ENCODE results near the gene TMEM94. TPM values are rescaled to one million over a fixed set of nuclear protein-coding genes. Genes with fewer than 3 reads are reported as not detected.

The TMEM94 gene
- total and polyA plus RNA-seq, 2 of the 13 experiments (the other 11 are each of a cell fraction or from before 2014, with no cell fraction given), result 32.6 to 134 TPM

GRCh38 chr17:75515496-75516254 is 59.2 kb downstream of the TMEM94 start, which contains the start of gene CASKIN2 (continued):
- TF ChIP-seq ZNF678 (CRISPR knock-in tag; IDR thresholded peaks at IDR 0.05), result peak; percentile 98
- TF ChIP-seq ZKSCAN5 (CRISPR knock-in tag; IDR thresholded peaks at IDR 0.05), result no peak; the same call in 1 of the 2 replicates
- TF ChIP-seq, protein P1, sequence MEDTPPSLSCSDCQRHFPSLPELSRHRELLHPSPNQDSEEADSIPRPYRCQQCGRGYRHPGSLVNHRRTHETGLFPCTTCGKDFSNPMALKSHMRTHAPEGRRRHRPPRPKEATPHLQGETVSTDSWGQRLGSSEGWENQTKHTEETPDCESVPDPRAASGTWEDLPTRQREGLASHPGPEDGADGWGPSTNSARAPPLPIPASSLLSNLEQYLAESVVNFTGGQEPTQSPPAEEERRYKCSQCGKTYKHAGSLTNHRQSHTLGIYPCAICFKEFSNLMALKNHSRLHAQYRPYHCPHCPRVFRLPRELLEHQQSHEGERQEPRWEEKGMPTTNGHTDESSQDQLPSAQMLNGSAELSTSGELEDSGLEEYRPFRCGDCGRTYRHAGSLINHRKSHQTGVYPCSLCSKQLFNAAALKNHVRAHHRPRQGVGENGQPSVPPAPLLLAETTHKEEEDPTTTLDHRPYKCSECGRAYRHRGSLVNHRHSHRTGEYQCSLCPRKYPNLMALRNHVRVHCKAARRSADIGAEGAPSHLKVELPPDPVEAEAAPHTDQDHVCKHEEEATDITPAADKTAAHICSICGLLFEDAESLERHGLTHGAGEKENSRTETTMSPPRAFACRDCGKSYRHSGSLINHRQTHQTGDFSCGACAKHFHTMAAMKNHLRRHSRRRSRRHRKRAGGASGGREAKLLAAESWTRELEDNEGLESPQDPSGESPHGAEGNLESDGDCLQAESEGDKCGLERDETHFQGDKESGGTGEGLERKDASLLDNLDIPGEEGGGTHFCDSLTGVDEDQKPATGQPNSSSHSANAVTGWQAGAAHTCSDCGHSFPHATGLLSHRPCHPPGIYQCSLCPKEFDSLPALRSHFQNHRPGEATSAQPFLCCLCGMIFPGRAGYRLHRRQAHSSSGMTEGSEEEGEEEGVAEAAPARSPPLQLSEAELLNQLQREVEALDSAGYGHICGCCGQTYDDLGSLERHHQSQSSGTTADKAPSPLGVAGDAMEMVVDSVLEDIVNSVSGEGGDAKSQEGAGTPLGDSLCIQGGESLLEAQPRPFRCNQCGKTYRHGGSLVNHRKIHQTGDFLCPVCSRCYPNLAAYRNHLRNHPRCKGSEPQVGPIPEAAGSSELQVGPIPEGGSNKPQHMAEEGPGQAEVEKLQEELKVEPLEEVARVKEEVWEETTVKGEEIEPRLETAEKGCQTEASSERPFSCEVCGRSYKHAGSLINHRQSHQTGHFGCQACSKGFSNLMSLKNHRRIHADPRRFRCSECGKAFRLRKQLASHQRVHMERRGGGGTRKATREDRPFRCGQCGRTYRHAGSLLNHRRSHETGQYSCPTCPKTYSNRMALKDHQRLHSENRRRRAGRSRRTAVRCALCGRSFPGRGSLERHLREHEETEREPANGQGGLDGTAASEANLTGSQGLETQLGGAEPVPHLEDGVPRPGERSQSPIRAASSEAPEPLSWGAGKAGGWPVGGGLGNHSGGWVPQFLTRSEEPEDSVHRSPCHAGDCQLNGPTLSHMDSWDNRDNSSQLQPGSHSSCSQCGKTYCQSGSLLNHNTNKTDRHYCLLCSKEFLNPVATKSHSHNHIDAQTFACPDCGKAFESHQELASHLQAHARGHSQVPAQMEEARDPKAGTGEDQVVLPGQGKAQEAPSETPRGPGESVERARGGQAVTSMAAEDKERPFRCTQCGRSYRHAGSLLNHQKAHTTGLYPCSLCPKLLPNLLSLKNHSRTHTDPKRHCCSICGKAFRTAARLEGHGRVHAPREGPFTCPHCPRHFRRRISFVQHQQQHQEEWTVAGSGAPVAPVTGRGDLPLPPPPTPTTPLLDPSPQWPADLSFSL (CRISPR knock-in tag; IDR thresholded peaks at IDR 0.05), result peak; percentile 15; the same call in 1 of the 2 replicates
- TF ChIP-seq NR2F6 (IDR thresholded peaks at IDR 0.05), result 0 out of 2 replicates have a peak, but pooled peaks have one; percentile 10
- peak; percentile 79 for TF ChIP-seq NR2F6 (CRISPR knock-in tag; IDR thresholded peaks at IDR 0.05)
- no peak for TF ChIP-seq ATF7 (IDR thresholded peaks at IDR 0.05)
- TF ChIP-seq ATF7 (CRISPR knock-in tag; IDR thresholded peaks at IDR 0.05), result peak; percentile 71; the same call in 1 of the 2 replicates
- TF ChIP-seq NR0B2 (CRISPR knock-in tag; IDR thresholded peaks at IDR 0.05), result peak; percentile 96
- no peak for TF ChIP-seq IKZF1 (IDR thresholded peaks at IDR 0.05)
- TF ChIP-seq HMGXB3 (CRISPR knock-in tag; IDR thresholded peaks at IDR 0.05; ENCODE audit: borderline replicate concordance), result peak; percentile 64; the same call in 1 of the 2 replicates
- peak; percentile 69 for TF ChIP-seq NFYB (CRISPR knock-in tag; IDR thresholded peaks at IDR 0.05)
- no peak for TF ChIP-seq LCORL (IDR thresholded peaks at IDR 0.05)
- TF ChIP-seq LCORL (CRISPR knock-in tag; IDR thresholded peaks at IDR 0.05), result peak; percentile 79; the same call in 1 of the 2 replicates
- no peak for TF ChIP-seq GRHL1 (CRISPR knock-in tag; conservative IDR thresholded peaks at IDR 0.05)
- TF ChIP-seq ZNF264 (CRISPR knock-in tag; IDR thresholded peaks at IDR 0.05), result no peak
- TF ChIP-seq ELF1 (CRISPR knock-in tag; IDR thresholded peaks at IDR 0.05), result no peak
- no peak for TF ChIP-seq PCBP2 (optimal IDR thresholded peaks at IDR 0.05; ENCODE audit: low read depth, low read length, poor library complexity, severe bottlenecking)
- TF ChIP-seq TAF1 (CRISPR knock-in tag; IDR thresholded peaks at IDR 0.05), result peak; percentile 50; the same call in 1 of the 2 replicates

Data from HepG2 (cell line).